AG04449 (cell line): ENCODE measurements around the gene SLC66A1.

Experiments
- CTCF ChIA-PET: fragments of 350-600 bp; formaldehyde crosslinking; extraction: SDS; loops from one replicate; lab custom pipeline; 2021; ENCODE audit warnings: antibody characterized with exemption; lab: Yijun Ruan, JAX
- POLR2A ChIA-PET: fragments of 400-600, 350-600 bp; formaldehyde crosslinking; extraction: SDS; loops from one replicate; lab custom pipeline; 2020; ENCODE audit warnings: antibody characterized with exemption, inconsistent platforms; lab: Yijun Ruan, JAX
- DNase-seq: peaks from one replicate; pipeline ENCODE4 v3.0.0-alpha.2; 2010; ENCODE audit warnings: low read depth, low spot score
- H3K4me3 ChIP-seq: 2 replicates; pipeline ENCODE4 v1.5.1; 2011; ENCODE audit warnings: low read depth, mild to moderate bottlenecking, control low read depth, low read length
- TF ChIP-seq, protein P1 (sequence below): IDR thresholded peaks from one replicate; pipeline ENCODE4 v1.5.1; 2011; ENCODE audit warnings: mild to moderate bottlenecking, moderate library complexity, low read length, control low read depth, inconsistent platforms; ENCODE audit not compliant: insufficient read depth; ENCODE audit errors: missing control alignments

Gene SLC66A1

DNA sequence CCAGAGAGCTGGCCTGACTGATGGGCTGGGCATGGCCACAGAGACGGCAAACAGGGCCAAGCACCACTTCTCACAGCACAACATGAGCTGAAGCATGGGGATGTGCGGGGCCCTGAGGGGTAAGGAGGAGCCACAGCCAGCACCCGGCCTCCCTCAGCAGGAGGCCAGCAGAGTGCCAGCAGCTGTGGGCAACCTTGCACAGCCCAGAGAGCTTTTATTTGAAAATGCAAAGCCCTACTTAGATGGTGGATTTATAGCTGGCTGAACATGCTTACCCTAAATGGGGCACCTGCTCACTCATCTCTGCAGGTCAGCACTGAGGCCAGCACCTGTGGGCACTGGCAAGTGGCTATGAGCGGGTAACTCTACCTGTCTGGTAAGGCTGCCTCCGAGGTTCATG lies 44.1 kb downstream of the SLC66A1 start:
- CTCF ChIA-PET: no interaction called here
- POLR2A ChIA-PET: no interaction called here
- no peak overlapping the region for H3K4me3 ChIP-seq
- no peak for DNase-seq
- TF ChIP-seq, protein P1, sequence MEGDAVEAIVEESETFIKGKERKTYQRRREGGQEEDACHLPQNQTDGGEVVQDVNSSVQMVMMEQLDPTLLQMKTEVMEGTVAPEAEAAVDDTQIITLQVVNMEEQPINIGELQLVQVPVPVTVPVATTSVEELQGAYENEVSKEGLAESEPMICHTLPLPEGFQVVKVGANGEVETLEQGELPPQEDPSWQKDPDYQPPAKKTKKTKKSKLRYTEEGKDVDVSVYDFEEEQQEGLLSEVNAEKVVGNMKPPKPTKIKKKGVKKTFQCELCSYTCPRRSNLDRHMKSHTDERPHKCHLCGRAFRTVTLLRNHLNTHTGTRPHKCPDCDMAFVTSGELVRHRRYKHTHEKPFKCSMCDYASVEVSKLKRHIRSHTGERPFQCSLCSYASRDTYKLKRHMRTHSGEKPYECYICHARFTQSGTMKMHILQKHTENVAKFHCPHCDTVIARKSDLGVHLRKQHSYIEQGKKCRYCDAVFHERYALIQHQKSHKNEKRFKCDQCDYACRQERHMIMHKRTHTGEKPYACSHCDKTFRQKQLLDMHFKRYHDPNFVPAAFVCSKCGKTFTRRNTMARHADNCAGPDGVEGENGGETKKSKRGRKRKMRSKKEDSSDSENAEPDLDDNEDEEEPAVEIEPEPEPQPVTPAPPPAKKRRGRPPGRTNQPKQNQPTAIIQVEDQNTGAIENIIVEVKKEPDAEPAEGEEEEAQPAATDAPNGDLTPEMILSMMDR: no peak

DNA sequence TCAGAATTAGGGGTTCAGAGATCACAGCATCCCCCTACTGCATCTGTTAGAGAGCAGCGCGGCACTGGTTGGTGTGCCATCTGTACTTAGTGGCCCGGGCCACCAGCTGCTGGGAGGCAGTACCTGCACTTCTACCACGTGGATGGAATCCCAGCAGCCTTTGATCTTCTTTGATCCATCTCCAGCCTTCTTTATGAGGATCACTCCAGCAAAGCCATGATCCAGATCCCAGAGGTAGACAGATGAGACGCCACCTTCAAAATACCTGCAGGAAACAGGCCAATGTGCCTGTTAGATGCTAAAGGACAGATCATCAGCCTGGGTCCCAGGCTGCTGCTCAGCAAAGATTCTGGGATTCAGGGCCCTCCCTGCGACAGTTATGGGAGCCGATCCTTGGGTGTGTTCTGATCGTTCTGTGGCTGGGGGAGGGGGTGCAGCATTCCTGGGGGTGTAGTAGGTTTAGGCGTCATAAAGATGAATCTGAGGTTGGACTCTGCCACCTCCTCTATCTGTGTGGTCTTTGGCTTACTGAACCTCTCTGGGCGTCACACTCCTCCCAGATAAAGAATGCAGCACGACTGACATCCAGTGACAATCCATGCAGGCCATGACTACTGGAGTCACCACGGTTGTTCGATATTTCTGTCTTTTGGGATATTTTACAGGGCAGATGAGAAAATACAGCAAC lies 45.3 kb downstream of the SLC66A1 start:
- no peak for DNase-seq
- H3K4me3 ChIP-seq: no peak overlapping the region
- ChIA-PET CTCF (interaction anchor here (1.0 to 1.1 kb wide), 2 partner anchors 10 to 14 kb away, joined by 3 read pairs; no protein-coding TSS in a partner anchor), POLR2A (no interaction called here)
- TF ChIP-seq, protein P1: no peak

DNA sequence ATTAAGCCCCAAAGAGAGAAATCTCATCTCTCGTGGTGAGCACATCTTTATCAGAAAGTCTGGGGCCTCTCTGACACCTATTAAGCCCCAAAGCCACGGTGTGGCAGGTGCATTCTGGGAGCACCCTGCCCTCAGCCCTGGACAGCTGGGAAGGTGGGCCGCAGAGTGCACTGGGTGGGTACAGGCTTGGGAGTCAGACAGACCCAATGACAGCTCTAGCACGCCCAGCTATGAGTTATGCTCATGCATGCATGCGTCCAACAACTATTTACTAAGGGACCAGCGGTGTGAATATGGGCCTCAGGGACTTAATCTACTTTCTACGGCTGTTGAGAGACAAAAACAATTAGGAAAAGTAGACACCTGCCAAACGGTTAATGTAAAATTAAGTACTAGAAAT lies 46.6 kb downstream of the SLC66A1 start:
- TF ChIP-seq, protein P1: no peak
- CTCF ChIA-PET: interaction anchor here (1.1 to 2.3 kb wide), 6 partner anchors 9 to 224 kb away, joined by 3 to 6 read pairs (median 4); no protein-coding TSS in a partner anchor
- no peak overlapping the region for H3K4me3 ChIP-seq
- no peak for DNase-seq
- POLR2A ChIA-PET: no interaction called here

DNA sequence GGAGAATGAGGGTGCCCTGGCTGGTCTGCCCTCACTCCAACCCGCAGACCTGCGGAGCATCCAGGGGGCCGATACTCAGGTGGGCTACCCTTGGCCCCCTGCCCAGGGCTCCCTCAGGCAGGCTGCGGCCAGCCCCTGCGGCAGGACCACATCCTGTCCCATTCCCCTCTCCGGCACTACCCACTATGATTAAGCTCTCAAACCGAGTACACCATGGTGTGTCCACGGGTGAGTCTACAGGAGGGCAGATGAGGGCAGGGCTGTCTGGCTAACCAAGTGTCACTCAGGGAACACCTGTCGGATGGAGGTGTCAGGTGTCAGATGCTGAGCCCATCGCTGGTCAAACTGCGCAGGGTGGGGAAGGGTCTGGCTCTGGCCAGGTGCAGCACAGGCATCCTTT lies 47.2 kb downstream of the SLC66A1 start:
- H3K4me3 ChIP-seq: no peak overlapping the region
- DNase-seq: no peak
- ChIA-PET POLR2A (no interaction called here), CTCF (interaction anchor here (1.2 to 2.3 kb wide), 5 partner anchors 10 to 223 kb away, joined by 3 to 6 read pairs (median 4); no protein-coding TSS in a partner anchor)
- TF ChIP-seq, protein P1: no peak

DNA sequence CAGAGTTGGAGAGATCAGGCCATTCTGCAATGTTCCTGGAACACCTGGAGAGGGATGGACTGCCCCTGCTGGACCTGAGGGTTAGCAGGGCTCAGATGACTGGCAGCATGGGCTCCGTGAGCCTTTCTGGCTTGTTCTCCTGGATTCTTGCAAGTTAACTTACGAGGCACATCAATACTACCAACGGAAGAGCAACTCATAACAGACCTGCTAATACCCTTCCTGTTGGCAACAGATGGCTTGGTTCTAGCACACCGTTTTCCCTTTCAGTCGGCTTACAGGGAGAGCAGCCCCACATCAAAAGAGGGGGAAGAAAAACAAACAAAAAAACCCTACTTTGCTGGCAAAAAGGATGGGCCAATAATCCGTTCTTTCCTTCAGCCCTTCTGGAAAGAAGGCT lies 47.9 kb downstream of the SLC66A1 start:
- H3K4me3 ChIP-seq: no peak overlapping the region
- DNase-seq: no peak
- TF ChIP-seq, protein P1: no peak
- POLR2A ChIA-PET: no interaction called here
- CTCF ChIA-PET: interaction anchor here (1.1 to 2.3 kb wide), 4 partner anchors 11 to 128 kb away, joined by 3 to 6 read pairs (median 5); no protein-coding TSS in a partner anchor

DNA sequence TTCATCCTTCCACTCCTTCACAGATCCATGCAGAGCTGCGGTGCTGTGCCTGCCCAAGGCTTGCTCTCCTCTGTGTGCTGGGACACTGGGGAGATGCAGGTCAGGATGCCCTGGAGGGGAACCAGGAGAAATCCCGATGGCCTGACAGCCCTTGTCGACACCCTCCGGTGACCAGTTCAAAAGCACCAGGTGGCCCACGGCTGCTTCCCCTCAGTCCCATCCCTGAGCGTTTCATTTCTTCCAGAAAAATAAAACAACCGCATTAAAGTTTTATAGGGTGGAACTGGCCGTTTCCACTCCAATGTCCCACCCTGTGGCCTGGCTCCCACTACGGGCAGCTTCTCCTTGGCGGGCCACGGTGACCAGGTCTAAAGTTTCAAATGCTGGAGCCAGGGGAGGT lies 48.3 kb downstream of the SLC66A1 start:
- ChIA-PET POLR2A (no interaction called here), CTCF (interaction anchor here (1.1 to 2.3 kb wide), 3 partner anchors 11 to 18 kb away, joined by 4 to 6 read pairs (median 6); no protein-coding TSS in a partner anchor)
- TF ChIP-seq, protein P1: no peak
- no peak for DNase-seq
- no peak overlapping the region for H3K4me3 ChIP-seq
